Measurements from ENCODE around the gene DRC3.

DRC3 gene

GRCh38 chr17:18064053-18064452 lies 91.4 kb downstream of the DRC3 start:
- no peak for DNase-seq

- DNase-seq: no peak
Measured at GRCh38 chr17:18065546-18065945, 92.9 kb downstream of the DRC3 start.

All from EL (cell line).